CD4-positive, alpha-beta T cell treated with Interleukin-4 for 4 hours (primary cell): ENCODE results near the gene MTOR.
"Not testable (repeated sequence)": the region's sequence is repeated elsewhere in the genome, so short reads cannot be mapped to it uniquely, and the experiment has no call there.

Experiments
- DNase-seq: peaks from one replicate; pipeline ENCODE4 v3.0.0-alpha.2; 2020

MTOR gene

GRCh38 chr1:11214698-11215380 lies 47.5 kb downstream of the MTOR start:
- no peak for DNase-seq

GRCh38 chr1:11211925-11212587 lies 50.3 kb downstream of the MTOR start:
- DNase-seq = no peak

GRCh38 chr1:11211461-11211860 lies 50.9 kb downstream of the MTOR start:
- no peak for DNase-seq

- no peak for DNase-seq
Measured at GRCh38 chr1:11207898-11208611, 54.3 kb downstream of the MTOR start.

GRCh38 chr1:11204396-11205190 lies 57.8 kb downstream of the MTOR start:
- DNase-seq = no peak

- no peak for DNase-seq
Measured at GRCh38 chr1:11198851-11199594, 63.3 kb downstream of the MTOR start.

GRCh38 chr1:11198257-11198656 lies 64.1 kb downstream of the MTOR start:
- DNase-seq = no peak

GRCh38 chr1:11197359-11197758 lies 65.0 kb downstream of the MTOR start:
- DNase-seq = no peak

GRCh38 chr1:11196945-11197344 lies 65.4 kb downstream of the MTOR start:
- no peak for DNase-seq

GRCh38 chr1:11194407-11195176 lies 67.8 kb downstream of the MTOR start:
- no peak for DNase-seq

GRCh38 chr1:11193376-11193775 lies 69.0 kb downstream of the MTOR start:
- DNase-seq = no peak

- DNase-seq = no peak
Measured at GRCh38 chr1:11188858-11189451, 73.4 kb downstream of the MTOR start, which contains the start of gene ANGPTL7. Gene ANGPTL7, plus strand, starts transcription at chr1:11189355. Its CDS starts 225 bp downstream, at chr1:11189580.

- no peak for DNase-seq
Measured at GRCh38 chr1:11188381-11188780, 74.0 kb downstream of the MTOR start.

- DNase-seq = no peak
Measured at GRCh38 chr1:11187931-11188330, 74.4 kb downstream of the MTOR start.

- no peak for DNase-seq
Measured at GRCh38 chr1:11187494-11187893, 74.9 kb downstream of the MTOR start.

GRCh38 chr1:11187000-11187399 lies 75.4 kb downstream of the MTOR start:
- DNase-seq = no peak

- DNase-seq = no peak
Measured at GRCh38 chr1:11184973-11185372, 77.4 kb downstream of the MTOR start.

GRCh38 chr1:11182884-11183283 lies 79.5 kb downstream of the MTOR start:
- DNase-seq = no peak

- DNase-seq = no peak
Measured at GRCh38 chr1:11180342-11180744, 82.0 kb downstream of the MTOR start.

- DNase-seq = not testable (repeated sequence)
Measured at GRCh38 chr1:11179749-11180148, 82.6 kb downstream of the MTOR start.

- no peak for DNase-seq
Measured at GRCh38 chr1:11179125-11179524, 83.2 kb downstream of the MTOR start.
